NCI-H1048 (cell line): Measurements from ENCODE around the gene KPTN.

Experiments used
- DNase-seq: peaks from one replicate; lab custom pipeline; 2025; lab: John Stamatoyannopoulos, UW

The KPTN gene

GRCh38 chr19:47469363-47469700, 14.7 kb downstream of the KPTN start:
- DNase-seq, result no peak

- DNase-seq, result no peak
Observed at GRCh38 chr19:47467914-47468313, 16.1 kb downstream of the KPTN start.

GRCh38 chr19:47465957-47466356, 18.1 kb downstream of the KPTN start:
- DNase-seq, result no peak

GRCh38 chr19:47464675-47465419, 19.2 kb downstream of the KPTN start:
- no peak for DNase-seq

- no peak for DNase-seq
Observed at GRCh38 chr19:47461876-47462275, 22.1 kb downstream of the KPTN start.

- no peak for DNase-seq
Observed at GRCh38 chr19:47459477-47459876, 24.5 kb downstream of the KPTN start.

- DNase-seq, result no peak
Observed at GRCh38 chr19:47458672-47459071, 25.3 kb downstream of the KPTN start.

GRCh38 chr19:47456721-47457474, 27.1 kb downstream of the KPTN start:
- no peak for DNase-seq

GRCh38 chr19:47450478-47450877, 33.5 kb downstream of the KPTN start:
- DNase-seq, result no peak

GRCh38 chr19:47448360-47448727, 35.7 kb downstream of the KPTN start:
- DNase-seq, result no peak

- no peak for DNase-seq
Observed at GRCh38 chr19:47447470-47448359, 36.3 kb downstream of the KPTN start.

- DNase-seq, result no peak
Observed at GRCh38 chr19:47446534-47447469, 37.2 kb downstream of the KPTN start.

GRCh38 chr19:47445937-47446402, 38.0 kb downstream of the KPTN start:
- no peak for DNase-seq

- no peak for DNase-seq
Observed at GRCh38 chr19:47445527-47445926, 38.5 kb downstream of the KPTN start.

- no peak for DNase-seq
Observed at GRCh38 chr19:47444388-47444821, 39.6 kb downstream of the KPTN start.

GRCh38 chr19:47443331-47443730, 40.7 kb downstream of the KPTN start:
- no peak for DNase-seq

GRCh38 chr19:47438793-47439220, 45.2 kb downstream of the KPTN start:
- no peak for DNase-seq

- no peak for DNase-seq
Observed at GRCh38 chr19:47437500-47437899, 46.5 kb downstream of the KPTN start.

GRCh38 chr19:47436712-47437401, 47.2 kb downstream of the KPTN start:
- DNase-seq, result peak; percentile 32

- DNase-seq, result no peak
Observed at GRCh38 chr19:47435883-47436417, 48.1 kb downstream of the KPTN start.
